Brain microvascular endothelial cell (primary cell): ENCODE results near the gene RFC1.
"Not testable (repeated sequence)": the region's sequence is repeated elsewhere in the genome, so short reads cannot be mapped to it uniquely, and the experiment has no call there.

Experiments
- DNase-seq: peaks from one replicate; pipeline ENCODE4 v3.0.0-alpha.2; 2020
- H3K27ac ChIP-seq: fragments of 250-450 bp; sonication (Bioruptor Pico); 2 replicates; pipeline ENCODE4 v1.5.1; 2020; ENCODE audit warnings: mild to moderate bottlenecking, moderate library complexity
- H3K27me3 ChIP-seq: fragments of 250-450 bp; sonication (Bioruptor Pico); replicated peaks from 2 replicates; pipeline ENCODE4 v1.5.1; 2020; ENCODE audit warnings: mild to moderate bottlenecking
- H3K36me3 ChIP-seq: fragments of 250-450 bp; sonication (Bioruptor Pico); replicated peaks from 2 replicates; pipeline ENCODE4 v1.5.1; 2020; ENCODE audit warnings: mild to moderate bottlenecking
- H3K4me3 ChIP-seq: 2 replicates; pipeline ENCODE4 v1.5.1; 2011; ENCODE audit warnings: low read depth, mild to moderate bottlenecking, control low read depth, low read length, moderate library complexity
- in situ Hi-C: cut with HindIII; loops from 2 replicates; pipeline ENCODE4 v1.10.0; 2017; ENCODE audit warnings: low sequenced_read_pairs, low pct_ligation_motif_present
- TF ChIP-seq, protein P1 (sequence below): IDR thresholded peaks from 2 replicates; pipeline ENCODE4 v1.5.1; 2011; ENCODE audit warnings: low read depth, mild to moderate bottlenecking, moderate library complexity, low read length, control low read depth, inconsistent platforms; ENCODE audit errors: missing control alignments

RFC1 gene

DNA sequence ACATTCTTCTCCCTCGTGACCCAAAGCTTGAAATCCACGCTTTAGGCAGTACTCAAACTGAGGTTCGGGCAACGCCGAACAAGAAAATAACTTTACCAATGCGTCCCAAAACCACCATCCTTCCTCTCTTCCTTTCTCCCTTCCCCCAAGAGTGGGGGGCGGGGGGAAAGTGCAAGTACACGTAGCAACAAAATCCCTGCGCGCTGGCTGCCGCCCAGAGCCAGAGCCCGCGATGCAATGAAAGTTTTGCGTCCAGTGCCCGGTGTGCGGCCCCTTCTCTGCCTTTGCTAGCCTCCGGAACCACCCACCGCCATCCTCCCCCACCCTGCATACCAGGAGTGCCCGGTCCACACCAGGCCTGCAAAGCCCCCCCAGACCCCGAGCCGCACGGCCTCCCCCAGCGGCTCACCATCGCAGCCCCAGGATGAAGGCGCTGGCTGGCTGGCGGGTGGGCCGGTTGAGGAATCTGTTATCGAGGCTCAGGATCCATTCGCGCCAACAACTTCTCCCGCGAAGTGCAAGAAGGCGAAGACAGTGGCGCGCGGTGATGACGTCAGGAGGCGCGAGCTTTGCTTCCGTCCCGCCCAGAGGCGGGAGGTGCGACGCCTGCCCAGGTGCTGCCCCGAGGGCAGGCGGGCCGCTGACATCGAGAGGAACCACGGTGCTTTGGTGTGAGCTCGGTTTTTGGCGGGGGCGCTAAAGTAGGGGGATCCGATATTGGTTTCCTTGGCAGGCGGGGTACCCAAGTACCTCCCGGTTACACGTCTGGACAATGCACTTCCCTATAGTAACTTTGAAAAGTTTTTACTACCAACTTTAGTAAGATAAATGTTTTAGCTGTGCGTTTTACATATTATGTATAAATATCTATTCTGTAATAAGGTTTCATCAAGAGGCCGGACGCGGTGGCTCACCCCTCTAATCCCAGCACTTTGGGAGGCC lies at the start of gene RFC1:
Gene RFC1 (minus strand): TSS at position 533 of the 942 bp plus-strand sequence. CDS start 121 bp downstream, at position 412.
- Histone ChIP-seq H3K27ac (peak within 1 kb of the TSS; percentile 83), H3K4me3 (peak within 1 kb of the TSS; percentile 96), H3K36me3 (peaks cover 2% of the 10 kb centered on the region), H3K27me3 (no peaks in the 10 kb centered on the region)
- peak; percentile 89 for DNase-seq
- in situ Hi-C loops = no loop called here
- TF ChIP-seq, protein P1, sequence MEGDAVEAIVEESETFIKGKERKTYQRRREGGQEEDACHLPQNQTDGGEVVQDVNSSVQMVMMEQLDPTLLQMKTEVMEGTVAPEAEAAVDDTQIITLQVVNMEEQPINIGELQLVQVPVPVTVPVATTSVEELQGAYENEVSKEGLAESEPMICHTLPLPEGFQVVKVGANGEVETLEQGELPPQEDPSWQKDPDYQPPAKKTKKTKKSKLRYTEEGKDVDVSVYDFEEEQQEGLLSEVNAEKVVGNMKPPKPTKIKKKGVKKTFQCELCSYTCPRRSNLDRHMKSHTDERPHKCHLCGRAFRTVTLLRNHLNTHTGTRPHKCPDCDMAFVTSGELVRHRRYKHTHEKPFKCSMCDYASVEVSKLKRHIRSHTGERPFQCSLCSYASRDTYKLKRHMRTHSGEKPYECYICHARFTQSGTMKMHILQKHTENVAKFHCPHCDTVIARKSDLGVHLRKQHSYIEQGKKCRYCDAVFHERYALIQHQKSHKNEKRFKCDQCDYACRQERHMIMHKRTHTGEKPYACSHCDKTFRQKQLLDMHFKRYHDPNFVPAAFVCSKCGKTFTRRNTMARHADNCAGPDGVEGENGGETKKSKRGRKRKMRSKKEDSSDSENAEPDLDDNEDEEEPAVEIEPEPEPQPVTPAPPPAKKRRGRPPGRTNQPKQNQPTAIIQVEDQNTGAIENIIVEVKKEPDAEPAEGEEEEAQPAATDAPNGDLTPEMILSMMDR = no peak

GRCh38 chr4:39415678-39416283 lies 49.6 kb upstream of the RFC1 start:
- in situ Hi-C loops = no loop called here
- Histone ChIP-seq H3K27ac (no peak overlapping the region), H3K36me3 (no peaks in the 10 kb centered on the region), H3K4me3 (no peak overlapping the region), H3K27me3 (no peaks in the 10 kb centered on the region)
- no peak for DNase-seq
- TF ChIP-seq, protein P1 = no peak

GRCh38 chr4:39411561-39411960 lies 45.4 kb upstream of the RFC1 start:
- H3K36me3 ChIP-seq, H3K27me3 ChIP-seq, in situ Hi-C loops, H3K27ac ChIP-seq, H3K4me3 ChIP-seq, DNase-seq: not testable (repeated sequence)

DNA sequence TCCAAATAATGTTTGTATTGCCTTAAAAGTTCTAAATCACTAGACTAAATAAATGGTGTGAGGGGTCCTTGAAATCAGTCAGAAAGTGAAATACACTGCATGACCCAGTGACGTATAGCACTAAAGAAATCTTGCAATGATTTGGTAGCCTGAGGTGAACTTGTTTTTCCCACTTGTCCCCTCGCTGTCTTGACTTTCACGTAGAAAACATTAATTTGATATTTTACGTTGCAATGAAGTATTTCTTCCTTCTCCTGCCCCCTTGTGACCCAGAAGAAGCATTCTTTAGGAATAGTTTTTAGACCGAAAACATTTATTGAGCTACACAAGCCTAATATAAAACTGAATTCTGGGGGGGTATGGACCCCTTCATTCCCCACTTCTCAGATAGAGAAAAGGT lies 44.3 kb upstream of the RFC1 start:
- Histone ChIP-seq H3K36me3 (no peaks in the 10 kb centered on the region), H3K27ac (no peak overlapping the region), H3K27me3 (no peaks in the 10 kb centered on the region), H3K4me3 (no peak overlapping the region)
- DNase-seq = no peak
- TF ChIP-seq, protein P1 = peak; percentile 33
- in situ Hi-C loops = no loop called here

GRCh38 chr4:39407584-39407885 lies 41.4 kb upstream of the RFC1 start:
- Histone ChIP-seq H3K27me3 (no peaks in the 10 kb centered on the region), H3K36me3 (no peaks in the 10 kb centered on the region), H3K27ac (no peak overlapping the region), H3K4me3 (no peak overlapping the region)
- DNase-seq = no peak
- TF ChIP-seq, protein P1 = no peak
- in situ Hi-C loops = no loop called here

DNA sequence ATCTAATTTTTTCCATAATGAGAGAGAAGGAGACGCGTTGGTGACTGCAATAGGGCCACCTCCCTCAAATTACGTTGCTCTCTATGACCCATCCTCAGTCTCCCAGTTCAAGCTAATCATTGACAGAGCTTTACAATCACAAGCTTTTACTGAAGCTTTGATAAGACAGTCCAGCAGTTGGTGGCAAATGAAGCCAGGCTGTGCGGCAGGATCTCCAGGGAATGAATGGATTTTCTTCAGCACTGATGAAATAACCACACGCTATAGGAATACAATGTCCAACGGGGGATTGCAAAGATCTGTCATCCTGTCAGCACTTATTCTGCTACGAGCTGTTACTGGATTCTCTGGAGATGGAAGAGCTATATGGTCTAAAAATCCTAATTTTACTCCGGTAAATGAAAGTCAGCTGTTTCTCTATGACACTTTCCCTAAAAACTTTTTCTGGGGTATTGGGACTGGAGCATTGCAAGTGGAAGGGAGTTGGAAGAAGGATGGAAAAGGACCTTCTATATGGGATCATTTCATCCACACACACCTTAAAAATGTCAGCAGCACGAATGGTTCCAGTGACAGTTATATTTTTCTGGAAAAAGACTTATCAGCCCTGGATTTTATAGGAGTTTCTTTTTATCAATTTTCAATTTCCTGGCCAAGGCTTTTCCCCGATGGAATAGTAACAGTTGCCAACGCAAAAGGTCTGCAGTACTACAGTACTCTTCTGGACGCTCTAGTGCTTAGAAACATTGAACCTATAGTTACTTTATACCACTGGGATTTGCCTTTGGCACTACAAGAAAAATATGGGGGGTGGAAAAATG lies 40.8 kb upstream of the RFC1 start, which contains the start of gene KLB:
Gene KLB (plus strand): TSS at position 168 of the 821 bp plus-strand sequence. CDS start 20 bp downstream, at position 188.
- Histone ChIP-seq H3K4me3 (no peak within 1 kb of the TSS), H3K27me3 (no peaks in the 10 kb centered on the region), H3K27ac (no peak within 1 kb of the TSS), H3K36me3 (no peaks in the 10 kb centered on the region)
- in situ Hi-C loops = no loop called here
- no peak for DNase-seq
- TF ChIP-seq, protein P1 = no peak

- H3K27me3 ChIP-seq, H3K4me3 ChIP-seq, H3K27ac ChIP-seq, H3K36me3 ChIP-seq, in situ Hi-C loops: not testable (repeated sequence)
- DNase-seq = peak; percentile 9
Observed at GRCh38 chr4:39401640-39402039, 35.5 kb upstream of the RFC1 start.
